KMS-11 (cell line): ENCODE measurements around the gene HRH3.

ENCODE experiments used
- H2AFZ ChIP-seq: fragments of 200-600 bp; sonication (generic); 2 replicates; pipeline ENCODE4 v1.6.1; 2016; ENCODE audit warnings: antibody characterized with exemption, mixed run types, low read depth
- H3K27ac ChIP-seq: fragments of 200-600 bp; sonication (generic); 2 replicates; pipeline ENCODE4 v1.6.1; 2016; ENCODE audit warnings: mild to moderate bottlenecking, mixed run types
- H3K27me3 ChIP-seq: fragments of 200-600 bp; sonication (generic); 2 replicates; pipeline ENCODE4 v1.6.1; 2017; ENCODE audit warnings: mild to moderate bottlenecking, low read depth, mixed run types, moderate library complexity; ENCODE audit not compliant: insufficient read depth
- H3K36me3 ChIP-seq: fragments of 200-600 bp; sonication (generic); 2 replicates; pipeline ENCODE4 v1.6.1; 2017; ENCODE audit warnings: mild to moderate bottlenecking, mixed run types; ENCODE audit not compliant: insufficient read depth
- H3K4me1 ChIP-seq: fragments of 200-600 bp; sonication (generic); 2 replicates; pipeline ENCODE4 v1.6.1; 2016; ENCODE audit warnings: mild to moderate bottlenecking, low read depth, mixed run types; ENCODE audit not compliant: poor library complexity, severe bottlenecking
- H3K4me2 ChIP-seq: fragments of 200-600 bp; sonication (generic); 2 replicates; pipeline ENCODE4 v1.7.0; 2016; ENCODE audit warnings: mild to moderate bottlenecking, mixed run types
- H3K4me3 ChIP-seq: fragments of 200-600 bp; sonication (generic); IDR thresholded peaks from 2 replicates; pipeline ENCODE4 v1.6.1; 2017; ENCODE audit warnings: low read depth, low read length, mixed read lengths; ENCODE audit not compliant: insufficient read depth
- H3K79me2 ChIP-seq: fragments of 200-600 bp; sonication (generic); 2 replicates; pipeline ENCODE4 v1.6.1; 2016; ENCODE audit warnings: low read depth, mixed run types; ENCODE audit not compliant: insufficient read depth
- H3K9ac ChIP-seq: fragments of 200-600 bp; sonication (generic); 2 replicates; pipeline ENCODE4 v1.6.1; 2016; ENCODE audit warnings: mild to moderate bottlenecking, mixed run types
- H4K20me1 ChIP-seq: fragments of 200-600 bp; sonication (generic); 2 replicates; pipeline ENCODE4 v1.6.1; 2016; ENCODE audit warnings: mild to moderate bottlenecking, mixed run types; ENCODE audit not compliant: insufficient read depth
- CTCF ChIP-seq: fragments of 200-600 bp; sonication (generic); conservative IDR thresholded peaks from 2 replicates; pipeline ENCODE4 v1.6.1; 2017; ENCODE audit warnings: low read depth, mild to moderate bottlenecking, antibody characterized with exemption, low read length, moderate library complexity, mixed read lengths

HRH3 gene

GRCh38 chr20:62263396-62263795, 43.3 kb upstream of the HRH3 start:
- Histone ChIP-seq H3K4me2 (no peak overlapping the region), H3K36me3 (no peaks in the 10 kb centered on the region), H3K9ac (no peak overlapping the region), H3K27ac (no peak overlapping the region), H4K20me1 (no peaks in the 10 kb centered on the region), H3K27me3 (no peaks in the 10 kb centered on the region), H3K4me1 (no peaks in the 10 kb centered on the region), H3K79me2 (no peaks in the 10 kb centered on the region), H3K4me3 (no peak overlapping the region), H2AFZ (no peak overlapping the region)
- no peak for TF ChIP-seq CTCF

GRCh38 chr20:62262064-62262463, 42.0 kb upstream of the HRH3 start:
- Histone ChIP-seq H3K27ac (no peak overlapping the region), H3K9ac (no peak overlapping the region), H3K4me2 (no peak overlapping the region), H3K79me2 (no peaks in the 10 kb centered on the region), H3K36me3 (no peaks in the 10 kb centered on the region), H4K20me1 (no peaks in the 10 kb centered on the region), H2AFZ (no peak overlapping the region), H3K4me3 (no peak overlapping the region), H3K27me3 (no peaks in the 10 kb centered on the region), H3K4me1 (no peaks in the 10 kb centered on the region)
- no peak for TF ChIP-seq CTCF

- no peaks in the 10 kb centered on the region for H3K36me3 ChIP-seq
These were observed 39.2 kb upstream of the HRH3 start for GRCh38 chr20:62259294-62259565.

GRCh38 chr20:62258499-62259293, 38.6 kb upstream of the HRH3 start:
- no peak overlapping the region for H3K4me3 ChIP-seq
- no peaks in the 10 kb centered on the region for H3K36me3 ChIP-seq
- H3K4me1 ChIP-seq = no peaks in the 10 kb centered on the region
- H3K79me2 ChIP-seq = no peaks in the 10 kb centered on the region; the same call in 1 of the 2 replicates
- TF ChIP-seq CTCF = no peak
- H3K27me3 ChIP-seq = no peaks in the 10 kb centered on the region
- H3K27ac ChIP-seq = no peak overlapping the region
- no peak overlapping the region for H3K9ac ChIP-seq
- H2AFZ ChIP-seq = no peak overlapping the region
- no peak overlapping the region for H3K4me2 ChIP-seq
- no peaks in the 10 kb centered on the region for H4K20me1 ChIP-seq

More at GRCh38 chr20:62259294-62259565, 39.2 kb upstream of the HRH3 start:
- H3K79me2 ChIP-seq = no peaks in the 10 kb centered on the region; the same call in 1 of the 2 replicates
- H3K4me1 ChIP-seq = no peaks in the 10 kb centered on the region
- no peak overlapping the region for H2AFZ ChIP-seq
- H3K27me3 ChIP-seq = no peaks in the 10 kb centered on the region
- H3K4me2 ChIP-seq = no peak overlapping the region
- H3K27ac ChIP-seq = no peak overlapping the region
- no peak overlapping the region for H3K9ac ChIP-seq
- no peaks in the 10 kb centered on the region for H4K20me1 ChIP-seq
- TF ChIP-seq CTCF = no peak
- H3K4me3 ChIP-seq = no peak overlapping the region
